Right lobe of liver (tissue), 4 donors: Measurements from ENCODE around the gene DRC7.

ENCODE experiments used
- POLR2A ChIP-seq: fragments of 450-650 bp; IDR thresholded peaks from one replicate; pipeline ENCODE4 v1.6.1; 2017; ENCODE audit warnings: antibody characterized with exemption, mild to moderate bottlenecking
- TF ChIP-seq, protein P1 (sequence below), 4 donors: fragments of 200-600 bp in 3 of 4; fragments of 450-650 bp in 1 of 4; IDR thresholded peaks; one replicate each; pipeline versions ENCODE4 v1.5.1 to v1.8.0; 2016 to 2022; ENCODE audit warnings: antibody characterized with exemption in 4 of 4, mild to moderate bottlenecking in 2 of 4
- donor health status: DM: no; HTN: no; CAD: no.
- donor health status: DM: no; HTN: no; CAD: no.
- donor health status: DM: no; HTN: yes; CAD: no.

DNA sequence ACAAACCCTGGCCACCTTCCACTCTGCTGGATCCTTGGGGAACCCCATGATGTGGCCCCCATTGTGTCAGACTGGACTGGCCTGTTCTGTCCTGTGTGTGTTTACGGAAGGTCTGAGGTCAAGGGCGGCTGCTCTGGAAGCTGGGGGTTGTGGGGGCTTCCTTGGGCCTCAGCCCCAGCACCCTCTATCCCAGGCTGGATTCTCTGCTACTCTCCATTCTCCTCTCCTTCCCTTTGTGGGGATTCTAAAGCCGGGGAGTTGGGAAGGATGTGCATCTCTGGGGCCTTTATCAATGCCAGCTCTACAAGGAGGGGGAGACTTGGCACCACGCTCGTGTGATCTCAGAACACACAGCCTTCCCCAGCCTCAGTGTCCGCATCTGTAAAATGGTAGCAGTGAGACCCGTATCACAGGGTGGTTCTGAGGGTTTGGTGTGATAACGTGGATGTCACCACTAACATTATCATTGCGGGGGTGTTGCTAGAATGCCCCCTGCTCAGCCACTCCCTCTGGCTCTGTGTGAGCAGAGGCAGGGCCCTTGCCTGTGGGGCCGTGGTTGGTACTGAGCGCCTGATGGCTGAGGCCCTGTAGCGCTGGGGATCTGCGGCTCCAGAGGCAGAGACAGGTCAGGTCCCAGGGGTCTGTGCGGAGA is 48.1 kb upstream of the DRC7 start:
- TF ChIP-seq, protein P1, sequence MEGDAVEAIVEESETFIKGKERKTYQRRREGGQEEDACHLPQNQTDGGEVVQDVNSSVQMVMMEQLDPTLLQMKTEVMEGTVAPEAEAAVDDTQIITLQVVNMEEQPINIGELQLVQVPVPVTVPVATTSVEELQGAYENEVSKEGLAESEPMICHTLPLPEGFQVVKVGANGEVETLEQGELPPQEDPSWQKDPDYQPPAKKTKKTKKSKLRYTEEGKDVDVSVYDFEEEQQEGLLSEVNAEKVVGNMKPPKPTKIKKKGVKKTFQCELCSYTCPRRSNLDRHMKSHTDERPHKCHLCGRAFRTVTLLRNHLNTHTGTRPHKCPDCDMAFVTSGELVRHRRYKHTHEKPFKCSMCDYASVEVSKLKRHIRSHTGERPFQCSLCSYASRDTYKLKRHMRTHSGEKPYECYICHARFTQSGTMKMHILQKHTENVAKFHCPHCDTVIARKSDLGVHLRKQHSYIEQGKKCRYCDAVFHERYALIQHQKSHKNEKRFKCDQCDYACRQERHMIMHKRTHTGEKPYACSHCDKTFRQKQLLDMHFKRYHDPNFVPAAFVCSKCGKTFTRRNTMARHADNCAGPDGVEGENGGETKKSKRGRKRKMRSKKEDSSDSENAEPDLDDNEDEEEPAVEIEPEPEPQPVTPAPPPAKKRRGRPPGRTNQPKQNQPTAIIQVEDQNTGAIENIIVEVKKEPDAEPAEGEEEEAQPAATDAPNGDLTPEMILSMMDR (IDR thresholded peaks at IDR 0.05) = no peak
- TF ChIP-seq POLR2A = no peak
